NCI-H345 treated with DMSO at 0.1 percent for 48 hours (cell line): ENCODE results near the gene PTGDS.

Source experiments
- DNase-seq: peaks from one replicate; lab custom pipeline; 2025; ENCODE audit not compliant: unreplicated experiment; lab: John Stamatoyannopoulos, UW

The PTGDS gene

DNA sequence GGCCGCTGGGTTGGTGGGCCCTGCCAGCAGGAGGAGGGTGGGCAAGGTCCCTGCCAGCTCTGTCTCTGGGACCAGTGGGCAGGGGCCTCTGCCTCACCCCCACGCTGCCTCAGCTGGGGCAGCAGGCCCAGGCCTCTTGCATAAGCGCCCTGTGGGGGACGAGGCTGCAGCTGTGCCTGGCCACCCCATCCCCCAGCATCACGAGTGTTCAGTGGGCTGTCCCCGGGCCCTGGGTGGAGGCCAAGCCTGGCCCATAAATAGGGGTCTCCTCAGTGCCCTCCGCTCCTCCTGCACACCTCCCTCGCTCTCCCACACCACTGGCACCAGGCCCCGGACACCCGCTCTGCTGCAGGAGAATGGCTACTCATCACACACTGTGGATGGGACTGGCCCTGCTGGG is at the start of gene PTGDS:
TSS of gene PTGDS (plus strand) at position 282 of the 400 bp plus-strand sequence. CDS start at position 357, 75 bp downstream.
- DNase-seq: no peak

DNA sequence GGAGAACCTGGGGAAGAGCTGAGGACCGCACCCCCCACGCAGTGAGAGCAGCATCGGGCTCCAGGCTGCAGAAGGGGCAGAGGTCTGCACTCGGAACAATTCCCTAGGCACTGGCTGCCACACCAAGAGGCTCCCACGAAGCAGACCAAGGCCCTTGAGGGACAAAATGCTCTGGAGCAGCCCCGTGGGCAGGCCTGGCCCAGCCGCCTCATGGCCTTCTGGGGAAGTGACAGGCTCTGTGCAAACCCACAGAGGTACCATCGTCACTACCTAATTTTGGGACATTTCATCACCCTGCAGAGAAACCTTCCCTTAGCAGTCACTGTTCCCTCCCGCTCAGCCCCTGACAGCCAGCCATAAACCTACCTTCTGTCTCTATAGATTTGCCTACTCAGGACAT is 48.7 kb upstream of the PTGDS start:
- DNase-seq: no peak

DNA sequence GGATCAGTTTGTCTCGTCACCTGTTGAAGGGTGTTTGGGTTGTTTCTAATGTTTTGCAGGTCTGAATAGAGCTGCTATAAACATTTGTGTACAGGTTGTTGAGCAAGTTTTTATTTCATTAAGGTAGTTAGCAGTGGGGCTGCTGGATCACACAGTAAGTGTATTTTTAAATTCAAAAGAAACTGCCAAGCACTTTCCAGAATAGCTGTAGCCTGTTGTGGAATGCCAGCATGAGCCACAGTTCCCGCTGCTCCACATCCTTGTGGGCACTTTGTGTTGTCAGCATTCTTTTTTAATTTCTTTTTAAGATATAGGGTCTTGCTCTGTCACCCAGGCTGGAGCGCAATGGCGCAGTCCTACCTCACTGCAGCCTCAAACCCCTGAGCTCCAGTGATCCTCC is 47.3 kb upstream of the PTGDS start:
- no peak for DNase-seq

DNA sequence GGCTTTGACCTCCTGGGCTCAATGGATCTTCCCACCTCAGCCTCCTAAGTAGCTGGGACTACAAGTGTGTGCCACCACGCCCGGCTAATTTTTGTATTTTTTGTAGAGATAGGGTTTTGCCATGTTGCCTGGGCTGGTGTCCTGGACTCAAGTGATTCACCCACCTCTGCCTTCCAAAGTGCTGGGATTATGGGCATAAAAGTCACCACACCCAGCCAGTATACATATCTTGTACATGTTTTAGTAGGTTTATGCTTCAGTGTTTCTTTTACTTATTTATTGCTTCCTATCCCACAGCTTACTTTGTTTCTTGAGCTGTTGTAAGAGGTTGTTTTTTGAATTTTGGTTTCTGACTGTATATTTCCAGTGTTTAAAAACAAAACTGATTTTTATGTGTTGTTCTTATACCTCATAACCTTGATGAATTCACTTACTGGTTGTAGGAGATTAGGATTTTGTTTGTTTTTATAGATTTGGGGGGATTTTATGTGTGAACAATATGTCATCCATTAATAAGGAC is 45.6 kb upstream of the PTGDS start:
- no peak for DNase-seq

DNA sequence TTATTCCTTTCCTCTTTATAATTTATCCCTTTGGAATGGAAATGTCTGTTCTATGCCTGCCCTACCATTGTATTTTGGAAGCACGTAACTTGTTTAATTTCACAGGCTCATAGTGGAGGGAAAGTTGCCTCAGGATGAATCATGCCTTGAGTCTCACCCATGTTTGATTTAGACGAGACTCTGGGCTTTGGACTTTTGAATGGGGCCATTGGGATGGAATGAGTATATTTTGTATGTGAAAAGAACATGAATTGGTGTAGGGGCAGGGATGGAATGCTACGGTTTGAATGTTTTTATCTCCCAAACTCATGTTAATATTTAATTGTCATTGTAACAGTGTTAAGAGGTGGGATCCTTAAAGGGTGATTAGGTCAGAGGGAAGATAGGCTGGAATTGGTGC is 43.0 kb upstream of the PTGDS start:
- no peak for DNase-seq

DNA sequence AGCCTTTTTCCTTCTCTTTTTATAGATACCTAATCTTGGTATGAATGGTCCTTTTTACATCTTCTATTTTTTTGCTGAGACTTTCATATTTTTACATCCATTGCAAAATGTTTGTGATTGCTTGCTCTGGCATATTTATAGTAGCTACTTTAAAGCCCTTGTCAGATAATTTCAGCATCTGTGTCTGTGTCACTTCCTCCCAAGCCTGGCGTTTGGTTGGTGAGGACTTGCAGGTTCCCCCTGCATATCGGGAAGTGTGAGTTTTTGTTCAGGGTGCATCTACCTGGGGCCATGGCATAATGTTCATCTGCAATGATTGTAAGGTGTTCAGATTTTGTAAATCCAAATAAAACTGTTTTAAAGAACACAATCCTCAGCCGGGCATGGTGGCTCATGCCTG is 41.7 kb upstream of the PTGDS start:
- no peak for DNase-seq

DNA sequence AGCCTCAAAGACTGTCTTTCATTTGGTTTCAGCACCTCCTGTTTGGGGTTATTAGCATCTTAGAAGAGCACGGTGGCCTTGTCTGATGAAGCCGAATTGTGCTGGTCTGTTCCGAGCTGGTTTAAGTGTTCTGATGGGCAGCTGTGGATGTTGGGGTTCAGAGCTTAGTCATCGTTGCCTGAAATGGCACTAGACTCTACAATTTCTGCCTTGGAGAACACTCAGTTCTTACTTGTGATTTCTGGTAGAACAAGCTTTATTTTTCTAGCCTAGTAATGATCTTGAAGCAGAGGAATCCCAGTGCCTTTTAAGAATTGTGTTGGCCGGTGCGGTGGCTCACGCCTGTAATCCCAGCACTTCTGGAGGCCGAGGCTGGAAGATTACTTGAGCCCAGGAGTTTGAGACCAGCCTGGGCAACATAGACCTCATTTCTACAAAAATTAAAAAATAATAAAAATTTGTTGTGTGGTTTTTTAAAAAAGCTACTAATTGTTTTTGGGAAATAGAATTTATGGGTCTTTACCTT is 40.6 kb upstream of the PTGDS start:
- DNase-seq: no peak

DNA sequence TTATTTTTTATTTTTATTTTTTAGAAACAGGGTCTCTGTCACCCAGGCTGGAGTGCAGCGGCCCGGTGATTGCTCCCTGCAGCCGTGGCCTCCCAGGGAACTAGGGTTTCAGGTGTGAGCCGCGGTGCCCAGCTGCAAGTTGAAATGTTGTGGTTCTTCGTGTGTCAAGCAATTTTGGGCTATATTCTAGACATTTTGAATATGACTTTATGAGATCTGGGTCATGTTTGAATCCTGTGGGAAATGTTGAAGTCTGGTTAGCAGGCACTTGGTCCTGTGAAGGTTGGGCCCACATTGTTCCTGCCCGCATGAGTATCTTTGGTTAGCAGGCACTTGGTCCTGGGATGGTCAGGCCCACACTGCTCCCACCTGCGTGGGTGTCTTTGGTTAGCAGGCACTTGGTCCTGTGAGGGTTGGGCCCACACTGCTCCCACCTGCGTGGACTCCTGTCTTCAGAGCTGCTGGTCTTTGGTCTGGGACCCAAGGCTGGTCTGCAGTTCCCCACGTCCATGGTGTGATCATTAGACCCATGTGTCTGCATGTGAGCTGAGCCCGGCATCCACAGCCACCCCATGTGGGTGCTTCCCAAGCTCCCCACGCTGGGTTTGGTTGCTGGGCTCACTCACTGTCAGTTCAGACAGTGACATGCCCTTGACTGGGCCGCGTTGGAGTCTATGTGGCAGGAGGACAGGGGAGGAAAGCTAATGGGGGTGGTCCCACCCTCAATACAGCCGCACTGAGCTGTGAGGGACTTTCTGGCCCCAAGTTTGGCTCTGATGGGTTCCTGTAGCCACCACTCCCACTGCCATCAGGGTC is 39.9 kb upstream of the PTGDS start:
- DNase-seq: no peak

DNA sequence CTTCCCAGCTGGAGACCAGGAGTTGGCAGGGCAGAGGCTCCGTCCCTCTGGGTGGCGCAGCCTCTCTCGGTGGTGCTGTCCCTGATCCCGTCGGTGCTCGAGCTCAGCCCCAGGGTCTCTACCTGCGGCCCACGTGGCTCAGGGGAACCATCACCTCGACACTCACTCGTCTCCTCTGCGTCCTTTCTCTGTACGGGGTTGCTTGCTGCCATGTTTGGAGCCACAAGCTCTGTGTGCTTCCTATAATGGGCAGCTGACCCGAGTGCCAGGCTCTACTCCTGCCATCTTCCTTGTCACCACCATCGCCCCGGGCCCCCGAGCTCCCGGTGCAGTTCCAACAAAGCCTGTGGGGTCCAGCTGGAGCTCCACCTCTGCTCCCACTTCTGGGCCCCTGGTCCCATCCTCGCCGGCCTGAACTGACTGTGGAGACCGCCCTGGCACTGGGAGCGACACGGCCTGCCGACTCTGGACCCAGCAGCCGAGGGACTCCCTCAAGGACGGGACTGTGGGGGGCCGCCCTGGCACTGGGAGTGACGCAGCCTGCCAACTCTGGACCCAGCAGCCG is 37.8 kb upstream of the PTGDS start:
- no peak for DNase-seq

DNA sequence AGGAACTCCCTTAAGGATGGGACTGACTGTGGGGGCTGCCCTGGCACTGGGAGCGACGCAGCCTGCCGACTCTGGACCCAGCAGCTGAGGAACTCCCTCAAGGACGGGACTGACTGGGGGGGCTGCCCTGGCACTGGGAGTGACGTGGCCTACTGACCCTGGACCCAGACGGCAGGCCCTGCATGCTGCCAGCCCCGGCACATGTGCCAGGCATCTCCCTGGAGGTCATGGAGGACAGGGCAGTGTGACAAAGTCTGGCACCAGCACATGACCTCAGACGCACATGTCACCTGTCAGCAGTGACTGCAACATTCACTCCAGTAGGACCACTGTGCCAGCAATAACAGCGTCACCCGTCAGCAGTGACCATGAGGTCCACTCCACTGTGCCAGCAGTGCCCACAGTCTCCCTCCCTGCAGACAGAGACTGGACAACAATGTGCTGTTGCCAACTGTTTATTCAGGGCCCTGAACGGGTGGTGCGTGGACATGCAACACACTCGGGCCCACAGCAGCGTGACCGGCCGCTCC is 37.2 kb upstream of the PTGDS start:
- DNase-seq: no peak

DNA sequence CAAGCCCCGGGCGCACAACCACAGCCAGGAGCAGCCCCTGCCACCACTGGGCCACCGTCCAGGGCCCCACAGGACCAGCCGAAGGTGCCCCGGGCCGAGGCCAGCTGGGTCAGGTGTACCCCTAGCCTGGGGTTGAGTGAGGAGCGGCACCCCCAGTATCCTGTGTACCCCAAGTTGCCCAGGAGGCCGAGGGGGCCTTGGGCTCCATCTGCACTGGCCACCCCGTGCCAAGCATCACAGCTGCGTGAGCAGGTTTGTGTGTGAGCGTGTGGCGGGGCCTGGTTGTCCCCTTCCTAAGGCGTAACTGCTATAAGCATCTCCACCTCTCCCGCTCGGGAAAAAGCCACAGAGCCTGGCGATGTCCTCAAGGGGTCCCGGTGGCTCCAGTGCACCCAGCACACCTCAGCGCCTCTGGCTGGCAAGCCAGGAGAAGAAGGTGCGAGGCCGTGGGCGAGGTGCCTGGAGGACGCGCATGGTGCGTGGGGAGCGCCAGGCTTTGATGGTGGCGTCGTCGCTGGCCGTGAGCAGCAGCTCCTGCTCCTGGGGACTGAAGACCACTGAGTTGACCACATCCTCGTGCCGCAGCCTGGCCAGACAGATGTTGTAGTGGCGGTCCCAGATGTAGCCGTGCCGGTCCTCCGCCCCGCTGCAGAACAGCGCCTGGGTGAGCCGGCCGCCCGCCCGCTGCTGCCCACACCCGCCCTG is 36.6 kb upstream of the PTGDS start:
- no peak for DNase-seq

DNA sequence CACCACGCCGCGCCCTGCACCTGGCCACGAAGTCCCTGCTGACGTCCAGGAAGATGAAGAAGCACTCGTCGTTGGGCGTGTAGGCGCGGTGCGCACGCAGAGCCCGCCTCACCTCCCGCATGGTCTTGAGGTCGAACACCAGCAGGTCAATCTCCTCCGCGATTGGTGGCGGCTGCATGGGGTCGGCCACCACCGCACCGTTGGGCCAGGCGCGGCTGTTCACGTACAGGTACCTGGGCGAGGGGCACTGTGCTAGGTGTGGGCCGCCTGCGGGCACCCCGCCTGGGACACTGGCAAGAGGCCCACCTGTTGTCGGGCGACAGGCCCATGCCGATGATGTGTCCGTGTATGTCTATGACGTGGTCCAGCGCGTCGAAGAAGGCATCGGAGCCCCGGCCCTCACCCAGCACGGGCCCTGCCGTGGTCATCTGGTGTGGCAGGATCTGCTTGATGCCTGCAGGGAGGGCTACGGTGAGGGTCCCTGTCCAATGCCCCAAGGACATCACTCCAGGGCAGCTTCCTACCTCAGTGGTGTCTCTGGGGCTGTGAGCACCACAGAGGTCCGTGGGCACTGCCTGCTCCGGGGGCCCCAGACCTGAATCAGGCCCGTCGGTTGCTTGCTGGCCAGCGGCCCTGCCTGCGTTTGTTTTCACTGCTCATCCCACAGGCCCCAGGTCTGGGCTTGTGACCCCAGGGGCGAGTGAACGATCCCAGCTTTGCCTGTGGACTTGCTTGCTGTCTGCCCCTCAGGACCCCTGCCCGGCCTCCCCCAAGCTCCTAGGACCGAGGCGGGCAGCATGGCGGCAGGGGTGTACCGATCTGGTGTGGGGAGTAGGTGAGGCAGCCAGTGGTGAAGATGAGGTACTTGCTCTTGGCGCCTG is 35.8 kb upstream of the PTGDS start:
- no peak for DNase-seq

DNA sequence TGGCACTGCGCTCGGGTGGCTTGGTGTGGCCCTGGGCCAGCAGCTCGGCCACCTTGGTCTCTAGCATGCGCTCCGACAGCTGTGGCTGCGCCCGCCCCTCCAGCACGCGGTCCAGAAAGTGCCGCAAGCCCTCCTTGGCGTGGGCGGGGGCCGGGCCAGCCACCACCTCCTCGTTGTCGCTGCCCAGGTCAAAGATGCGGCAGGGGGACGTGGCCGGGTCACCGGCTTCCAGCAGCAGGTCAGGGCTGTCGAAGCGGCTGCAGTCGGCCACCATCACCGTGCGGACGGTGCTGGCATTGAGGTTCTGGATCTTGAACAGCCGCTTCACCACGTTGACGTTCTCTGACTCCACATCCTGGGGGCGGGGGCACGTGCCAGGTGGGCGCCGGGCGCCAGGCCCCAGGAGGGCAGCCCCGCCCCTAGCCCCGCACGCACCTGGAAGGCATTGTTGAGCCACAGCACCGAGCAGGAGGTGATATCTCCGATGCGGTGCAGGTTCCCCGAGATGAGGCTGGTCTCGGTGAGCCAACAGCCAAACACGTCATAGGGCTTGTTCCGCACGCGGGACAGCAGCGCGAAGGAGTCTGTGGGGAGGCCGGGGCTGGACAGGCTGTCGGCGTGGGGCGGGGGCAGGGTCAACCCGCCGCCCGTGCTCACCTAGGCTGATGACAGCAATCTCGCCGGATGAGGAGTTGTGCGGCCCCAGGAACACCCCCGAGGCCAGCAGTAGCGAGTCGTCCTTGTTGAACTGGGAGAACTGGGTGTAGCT is 35.0 kb upstream of the PTGDS start:
- DNase-seq: no peak

DNA sequence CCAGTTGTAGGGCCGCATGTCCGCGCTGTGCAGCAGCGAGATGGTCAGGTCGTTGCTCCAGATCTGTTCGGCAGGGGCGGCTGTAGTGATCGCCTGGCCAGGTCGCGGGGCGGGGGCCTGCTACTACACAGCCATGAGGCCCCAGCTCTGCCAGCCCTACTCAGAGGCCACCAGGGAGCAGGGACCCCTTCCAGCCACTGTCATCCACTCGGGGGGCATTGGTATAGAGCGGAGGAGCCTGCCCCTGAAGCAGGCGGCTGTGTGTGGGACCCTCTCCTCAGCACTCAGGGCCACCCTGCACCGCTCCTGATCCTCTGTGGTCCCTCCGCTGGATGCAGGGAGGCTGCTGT is 34.4 kb upstream of the PTGDS start:
- DNase-seq: no peak

DNA sequence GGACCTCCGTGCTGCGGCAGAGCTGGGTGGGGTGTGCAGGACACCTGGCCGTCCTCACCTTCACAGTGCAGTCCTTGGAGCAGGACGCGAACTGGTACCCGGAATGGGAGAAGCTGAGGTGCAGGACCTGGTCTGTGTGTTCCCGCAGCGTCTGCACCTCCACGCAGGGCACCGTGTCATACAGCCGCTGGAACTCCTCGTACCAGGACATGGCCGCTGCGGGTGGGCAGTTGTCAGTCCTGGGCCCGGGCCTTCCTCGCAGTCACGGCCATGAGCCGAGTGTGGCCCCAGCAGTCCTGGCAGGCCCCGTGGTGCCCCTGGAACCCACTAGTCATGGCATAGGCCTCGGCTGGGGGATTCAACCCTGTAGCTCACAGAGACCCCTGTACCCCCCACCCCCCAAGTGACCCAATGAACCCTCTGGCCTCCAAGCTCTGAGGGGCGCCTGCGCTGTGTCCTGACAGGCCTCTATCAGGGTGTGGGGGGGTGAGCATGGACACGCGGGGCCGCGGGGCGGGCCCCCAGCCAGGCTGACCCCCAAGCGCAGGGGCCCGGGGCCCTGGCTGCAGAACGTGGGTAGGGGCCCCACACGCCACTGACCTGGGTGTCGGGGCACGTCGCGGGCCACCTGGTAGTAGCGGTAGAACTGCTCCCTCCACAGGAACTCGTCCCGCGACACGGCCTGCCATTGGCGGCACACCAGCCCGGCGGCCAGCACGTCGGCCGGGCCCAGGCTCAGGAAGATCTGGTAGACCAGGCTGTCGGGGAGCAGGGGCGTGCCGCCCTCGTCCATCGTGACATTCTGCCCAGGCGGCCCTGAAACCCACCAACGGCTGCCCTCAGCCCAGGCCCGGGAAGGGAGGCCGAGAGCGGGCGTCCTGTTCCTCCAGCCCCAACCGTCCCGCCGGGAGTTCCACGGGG is 33.8 kb upstream of the PTGDS start:
- no peak for DNase-seq

DNA sequence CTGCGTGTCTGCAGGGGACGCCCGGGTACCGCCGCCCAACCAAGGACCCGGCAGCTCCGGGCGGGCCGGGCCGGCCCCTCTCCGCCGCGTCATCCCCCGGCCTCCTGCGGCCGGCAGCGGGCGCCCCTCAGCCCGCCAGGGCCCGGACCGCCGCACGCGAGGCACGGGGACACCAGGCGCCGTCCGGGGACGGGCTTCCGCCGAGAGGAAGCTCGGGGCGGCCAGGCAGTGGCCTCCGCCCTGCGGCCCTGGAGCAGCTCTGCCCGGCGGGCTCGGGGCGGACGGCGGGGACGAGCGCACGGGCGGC is 33.1 kb upstream of the PTGDS start:
- DNase-seq: no peak

DNA sequence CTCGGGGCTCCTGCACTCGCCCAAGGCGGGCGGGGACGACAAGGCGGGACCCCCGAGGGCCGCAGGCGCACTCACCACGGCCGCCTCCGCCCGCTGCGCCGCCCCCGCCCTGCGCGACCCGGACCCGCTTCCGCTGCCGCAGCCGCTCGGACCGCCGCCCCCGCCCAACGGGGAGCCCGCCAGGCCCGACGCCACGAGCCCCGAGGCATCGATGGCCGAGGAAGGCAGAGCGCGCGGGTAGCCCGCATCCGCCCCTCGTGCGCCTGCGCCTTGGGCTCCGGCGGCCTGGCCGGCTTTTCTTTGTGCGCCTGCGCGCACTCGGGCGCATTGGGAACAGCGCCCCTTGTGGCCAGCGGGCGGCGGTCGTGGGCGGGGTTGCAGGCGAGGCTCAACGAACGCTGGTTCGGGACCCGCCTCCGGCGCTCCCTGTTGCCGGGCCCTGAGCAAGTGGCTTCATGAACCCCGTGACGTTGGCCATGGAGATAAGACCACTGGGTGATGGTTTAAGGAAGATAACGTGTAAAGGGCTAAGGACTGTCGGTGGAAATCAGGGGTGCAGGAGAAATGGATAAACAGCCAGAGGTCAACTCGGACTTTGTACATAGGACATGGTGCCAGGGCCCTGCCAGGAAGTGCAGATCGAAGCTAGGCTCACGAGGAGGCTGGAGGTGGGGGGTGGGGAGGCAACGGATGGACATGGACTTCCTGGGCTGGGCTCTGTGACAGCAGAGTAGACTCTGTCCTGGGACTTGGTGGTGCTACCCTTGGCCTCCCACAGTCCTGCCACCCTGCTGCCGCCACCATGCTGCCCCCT is 32.6 kb upstream of the PTGDS start, which contains the start of the genes C8G and FBXW5:
TSS of gene C8G (plus strand) at position 725 of the 814 bp plus-strand sequence. CDS start at position 803, 78 bp downstream.
TSS of gene FBXW5 (minus strand) at position 220 of the 814 bp plus-strand sequence. CDS start 655 bp downstream, outside the sequence.
- DNase-seq: peak; percentile 92
